Inferior parietal cortex (tissue), 1 donor: ENCODE data around the gene VOPP1.

Source experiments
- DNase-seq: peaks from one replicate; pipeline ENCODE4 v3.0.0-alpha.2; 2016; ENCODE audit errors: extremely low spot score

VOPP1 gene

DNA sequence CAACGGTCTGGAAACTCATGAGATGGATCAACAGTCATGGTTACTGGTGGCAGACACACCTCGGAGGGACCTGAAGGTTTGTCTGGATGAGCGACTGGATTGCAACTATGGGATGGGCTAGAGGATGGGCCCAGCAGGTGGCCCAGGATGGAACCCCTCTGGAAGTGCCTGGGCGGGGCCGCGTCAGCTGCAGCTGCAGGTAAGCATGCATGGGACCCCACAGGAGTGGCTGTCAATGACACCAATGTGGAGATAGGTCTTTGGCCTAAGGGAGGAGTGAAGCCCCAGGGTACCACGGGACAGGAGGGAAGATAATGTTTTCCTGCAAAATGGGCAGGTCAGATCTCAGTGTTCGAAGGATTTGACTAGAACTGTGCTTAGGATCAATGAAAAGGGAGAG is 103.8 kb downstream of the VOPP1 start:
- DNase-seq, result no peak

DNA sequence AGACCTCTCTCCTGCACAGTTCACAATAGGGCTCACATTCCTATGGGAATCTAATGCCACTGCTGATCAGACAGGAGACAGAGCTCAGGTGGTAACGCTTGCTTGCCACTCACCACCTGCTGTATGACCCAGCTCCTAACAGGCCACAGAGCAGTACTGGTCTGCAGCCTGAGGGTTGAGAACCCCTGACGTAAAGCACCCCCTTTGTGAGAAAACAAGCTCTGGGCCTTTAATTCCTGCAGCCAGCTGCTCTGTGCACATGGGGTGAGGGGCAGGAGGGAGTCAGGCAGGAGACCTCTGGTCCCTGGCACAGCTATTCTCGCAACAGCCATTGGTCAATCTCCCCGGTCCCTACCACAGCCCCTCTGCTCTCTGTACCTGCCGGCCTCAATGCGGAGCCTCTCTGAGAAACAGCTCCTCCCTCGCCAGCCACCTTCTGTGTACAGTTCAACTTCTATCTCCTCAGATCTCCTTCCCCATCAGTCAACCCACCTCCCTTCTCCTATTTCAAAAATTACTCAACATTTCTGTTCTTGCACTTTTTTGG is 105.2 kb downstream of the VOPP1 start:
- DNase-seq, result no peak

DNA sequence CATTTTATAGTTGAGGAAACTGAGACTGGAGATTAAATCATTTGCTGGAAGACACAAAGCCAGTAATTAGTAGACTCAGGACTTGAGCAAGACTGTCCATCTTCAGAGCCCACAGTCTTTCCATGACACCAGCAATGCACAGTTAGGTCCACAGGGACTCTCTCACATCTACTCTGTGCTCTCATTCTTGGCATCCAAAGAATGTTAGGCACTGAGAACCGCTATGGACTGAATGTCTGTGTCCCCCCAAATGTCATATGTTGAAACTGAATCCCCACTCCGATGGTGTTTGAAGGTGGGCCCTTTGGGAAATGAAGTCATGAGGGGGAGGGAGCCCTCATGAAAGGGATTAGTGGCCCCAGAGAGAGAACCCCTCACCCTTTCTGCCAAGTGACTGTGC is 106.6 kb downstream of the VOPP1 start:
- no peak for DNase-seq

DNA sequence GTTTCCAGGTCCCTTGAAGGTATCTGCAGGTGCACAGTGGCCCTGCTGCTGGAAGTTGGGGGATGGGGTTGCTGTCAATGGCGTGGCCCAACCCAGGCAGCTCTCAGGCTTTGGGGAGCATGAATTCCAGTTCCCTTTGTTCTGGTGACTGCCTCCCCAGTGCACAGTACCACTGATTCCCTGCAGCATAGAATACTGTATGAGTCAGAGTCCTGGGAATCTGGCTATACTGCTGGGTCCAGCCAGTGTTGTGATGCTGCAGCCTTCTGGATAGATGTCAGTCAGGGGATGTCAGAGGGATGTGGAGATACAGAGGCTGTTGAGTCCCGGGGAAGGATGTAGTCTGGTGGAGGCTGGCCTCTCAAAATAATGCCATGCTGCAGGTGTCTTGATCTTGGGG is 107.9 kb downstream of the VOPP1 start:
- no peak for DNase-seq

DNA sequence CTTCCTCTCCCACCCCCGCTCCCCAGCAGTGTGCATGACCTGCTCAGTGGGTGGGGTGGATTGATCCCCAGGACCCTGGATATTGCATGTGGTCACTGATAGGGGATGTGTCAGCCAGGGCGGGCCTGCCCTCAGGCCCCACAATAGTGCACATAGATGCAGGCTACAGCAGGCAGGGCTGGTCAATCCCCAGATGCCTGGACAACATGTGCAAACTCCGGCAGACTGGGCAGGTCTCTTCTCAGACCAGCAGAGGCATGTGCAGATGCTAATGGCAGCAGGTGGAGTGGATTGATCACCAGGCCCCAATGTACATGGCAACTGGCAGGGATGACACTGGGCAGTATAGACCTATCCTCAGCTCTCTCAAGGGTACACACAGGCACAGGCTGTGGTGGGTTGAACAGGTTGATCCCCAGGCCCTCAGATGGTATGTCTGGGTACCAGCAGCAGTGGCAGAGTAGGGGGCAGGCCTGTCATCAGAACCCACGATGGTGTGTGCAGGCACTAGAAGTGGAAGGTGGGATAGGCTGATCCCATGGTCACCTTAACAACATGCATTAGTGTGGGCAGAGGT is 108.5 kb downstream of the VOPP1 start:
- DNase-seq, result no peak

DNA sequence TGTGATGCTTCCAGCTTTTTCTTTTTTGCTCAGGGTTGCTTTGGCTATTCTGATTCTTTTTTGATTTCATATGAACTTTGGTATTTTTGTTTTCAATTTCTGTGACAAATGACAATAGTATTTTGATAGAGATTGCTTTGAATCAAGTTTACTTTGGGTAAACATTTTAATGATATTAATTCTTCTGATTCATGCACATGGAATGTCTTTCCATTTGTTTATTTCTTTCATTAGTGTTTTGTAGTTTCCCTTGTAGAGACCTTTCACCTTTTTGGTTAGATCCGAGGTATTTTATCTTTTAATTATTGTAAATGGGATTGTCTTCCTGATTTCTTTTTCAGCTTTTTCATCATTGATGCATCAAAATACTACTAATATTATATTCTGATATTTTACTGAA is 114.0 kb downstream of the VOPP1 start:
- no peak for DNase-seq

DNA sequence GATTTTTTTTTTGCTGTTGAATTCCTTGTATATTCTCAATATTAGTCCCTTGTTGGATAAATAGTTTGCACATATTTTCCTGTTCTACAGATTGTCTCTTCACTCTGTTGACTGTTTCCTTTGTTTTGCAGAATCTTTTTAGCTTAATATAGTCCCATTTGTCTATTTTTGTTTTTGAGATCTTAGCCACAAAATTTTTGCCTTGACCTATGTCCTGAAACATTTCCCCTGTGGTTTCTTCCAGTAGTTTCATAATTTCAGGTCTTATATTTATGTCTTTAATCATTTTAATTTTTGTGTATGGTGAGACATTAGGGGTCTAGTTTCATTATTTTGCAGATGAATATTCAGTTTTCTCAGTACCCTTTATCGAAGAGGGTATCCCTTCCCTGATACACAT is 114.5 kb downstream of the VOPP1 start:
- no peak for DNase-seq

DNA sequence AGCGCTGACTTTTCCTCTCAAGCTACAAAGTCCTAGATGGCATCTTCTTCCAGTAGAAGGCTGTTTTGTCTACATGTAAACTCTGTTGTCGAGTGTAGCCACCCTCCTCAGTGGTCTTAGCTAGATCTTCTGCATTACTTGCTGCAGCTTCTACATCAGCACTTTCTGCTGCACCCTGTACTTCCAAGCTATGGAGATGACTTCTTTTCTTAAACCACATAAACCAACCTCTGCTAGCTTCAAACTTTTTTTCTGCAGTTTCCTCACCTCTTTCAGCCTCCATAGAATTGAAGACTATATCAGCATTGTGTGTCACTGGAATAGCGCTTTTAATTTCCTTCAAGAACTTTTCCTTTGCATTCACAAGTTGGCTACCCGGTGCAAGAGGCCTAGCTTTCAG is 119.3 kb downstream of the VOPP1 start:
- DNase-seq, result no peak

DNA sequence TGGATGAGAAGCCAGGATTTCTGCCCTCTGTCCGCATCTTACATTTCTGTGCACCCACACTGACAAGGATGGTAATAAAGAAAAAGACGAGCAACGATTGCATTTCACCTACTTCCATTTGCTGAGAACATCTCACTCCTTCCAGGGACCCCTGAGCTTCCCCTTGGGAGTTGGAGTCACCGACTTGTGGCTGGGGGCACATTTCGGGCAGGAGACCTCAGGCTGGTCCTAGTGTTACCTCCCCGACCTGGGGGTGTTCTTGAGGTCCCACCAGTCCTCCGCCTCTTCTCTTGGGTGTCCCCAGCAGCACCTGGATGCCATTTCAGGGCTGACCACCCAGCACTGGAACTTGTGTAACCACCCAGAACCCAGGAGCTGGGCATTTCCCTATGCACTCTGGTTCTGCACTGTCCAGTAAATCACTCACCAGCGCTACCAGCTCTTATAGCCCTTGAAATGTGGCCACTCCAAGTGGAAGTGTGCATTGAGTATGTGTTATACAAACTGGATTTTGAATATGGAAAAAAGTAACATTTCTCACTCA is 122.2 kb downstream of the VOPP1 start:
- no peak for DNase-seq

DNA sequence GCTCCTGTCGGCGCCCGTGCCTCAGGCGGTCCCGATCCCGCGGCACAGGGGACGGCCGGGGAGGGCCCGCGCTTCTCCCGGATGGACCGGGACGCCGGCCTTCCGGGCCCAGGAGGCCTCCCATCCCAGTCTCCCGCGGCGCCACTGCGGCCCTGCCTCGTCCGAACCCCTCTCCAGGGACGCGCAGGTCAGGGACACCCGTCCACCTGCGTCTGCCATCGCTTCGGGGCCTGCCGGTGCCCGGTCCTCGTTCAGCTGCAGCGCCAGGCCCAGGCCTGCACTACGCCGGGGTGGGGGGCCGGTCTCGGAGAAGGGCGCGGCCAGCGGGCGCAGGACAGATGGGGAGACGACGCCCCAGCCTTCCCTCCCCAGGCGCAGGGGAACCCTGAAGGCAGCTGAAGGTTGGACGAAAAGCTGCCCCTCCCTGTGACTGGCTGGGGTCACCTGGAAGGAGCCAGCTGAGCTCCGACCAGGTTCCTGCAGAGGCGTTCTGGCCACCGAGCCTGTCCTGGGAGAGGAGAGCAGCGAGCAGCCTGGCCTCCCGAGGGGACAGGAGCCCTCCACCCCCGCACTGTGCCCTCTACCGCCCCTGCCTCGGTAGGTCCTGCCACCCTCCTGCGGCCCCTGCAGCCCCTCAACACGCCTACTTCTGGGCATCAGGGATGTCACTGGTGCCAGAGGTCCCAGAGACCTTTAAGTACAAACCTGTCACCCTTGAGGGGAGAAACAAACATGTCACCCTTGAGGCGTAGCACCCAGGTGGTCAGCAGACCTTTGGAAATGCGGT is 122.9 kb downstream of the VOPP1 start:
- no peak for DNase-seq

DNA sequence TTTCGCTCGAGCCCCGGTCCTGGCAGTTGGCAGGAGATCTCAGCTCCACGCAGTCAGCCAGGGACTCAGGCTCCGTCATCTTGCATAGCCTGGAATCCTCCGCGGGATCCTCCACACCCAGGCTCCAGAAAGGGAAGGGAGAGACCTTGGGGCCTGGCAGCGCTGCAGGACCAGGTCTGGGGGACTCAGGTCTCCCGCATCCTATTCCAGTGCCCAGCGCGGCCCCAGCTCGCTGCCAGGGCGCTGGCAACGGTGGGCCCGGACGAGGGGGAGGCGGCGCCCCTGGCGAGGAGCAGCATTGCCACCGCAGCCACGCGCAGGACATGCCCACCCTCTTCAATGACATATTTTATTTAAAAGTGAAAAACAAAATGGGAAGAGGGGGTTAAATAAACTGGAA is 123.8 kb downstream of the VOPP1 start:
- DNase-seq, result no peak

DNA sequence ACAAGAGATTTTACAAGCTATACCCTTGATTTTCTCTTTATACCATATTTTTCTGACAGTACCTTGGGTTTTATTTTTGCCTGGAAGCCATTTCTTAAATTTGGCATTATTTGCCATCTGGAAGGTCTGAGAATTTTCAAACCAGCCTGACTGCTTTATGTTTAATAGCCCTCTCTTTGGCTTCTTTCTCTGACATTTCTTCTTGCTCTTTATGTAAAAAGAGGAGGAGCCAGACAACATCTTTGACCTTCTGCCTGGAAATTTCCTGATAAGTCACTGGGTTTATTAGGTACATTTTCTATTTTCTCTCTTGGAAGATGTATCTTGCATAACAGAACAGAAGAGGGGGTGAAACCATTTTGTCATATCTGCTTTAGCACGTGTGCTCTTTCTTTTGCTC is 127.5 kb downstream of the VOPP1 start:
- DNase-seq, result no peak

DNA sequence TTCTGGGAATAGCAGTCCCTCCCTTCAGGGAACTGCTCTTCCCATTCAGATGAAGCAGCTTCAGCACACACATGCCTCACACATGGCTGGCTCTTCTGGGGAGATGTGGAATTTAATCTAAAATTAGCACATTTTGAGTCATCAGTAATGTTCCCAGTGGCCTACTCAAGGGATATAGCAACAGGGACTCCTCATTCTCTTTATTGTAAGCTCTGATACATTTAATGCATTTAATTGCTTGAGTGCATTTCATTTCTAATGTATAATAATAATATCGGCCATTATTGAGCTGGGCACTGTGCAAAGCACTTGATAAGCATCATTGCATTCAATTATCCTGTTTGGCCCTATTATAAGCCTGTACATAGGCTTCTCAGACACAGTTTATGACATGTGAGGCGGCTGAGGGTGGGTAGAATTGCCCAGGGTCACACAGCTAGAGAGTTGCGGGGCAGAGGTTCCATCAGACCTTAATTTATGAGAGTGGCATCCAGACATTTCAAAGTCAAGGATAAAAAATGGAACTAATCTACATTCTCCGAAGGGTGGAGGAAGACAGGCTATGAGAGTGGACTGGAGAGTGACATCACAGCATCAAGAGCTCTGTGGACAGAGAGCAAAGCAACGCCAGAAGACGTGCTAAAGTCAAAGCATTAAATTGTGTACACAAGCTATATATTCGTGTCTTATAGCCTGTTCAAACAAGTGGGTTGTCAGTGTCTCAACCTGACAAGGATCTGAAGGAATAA is 130.4 kb downstream of the VOPP1 start:
- DNase-seq, result peak; percentile 55

DNA sequence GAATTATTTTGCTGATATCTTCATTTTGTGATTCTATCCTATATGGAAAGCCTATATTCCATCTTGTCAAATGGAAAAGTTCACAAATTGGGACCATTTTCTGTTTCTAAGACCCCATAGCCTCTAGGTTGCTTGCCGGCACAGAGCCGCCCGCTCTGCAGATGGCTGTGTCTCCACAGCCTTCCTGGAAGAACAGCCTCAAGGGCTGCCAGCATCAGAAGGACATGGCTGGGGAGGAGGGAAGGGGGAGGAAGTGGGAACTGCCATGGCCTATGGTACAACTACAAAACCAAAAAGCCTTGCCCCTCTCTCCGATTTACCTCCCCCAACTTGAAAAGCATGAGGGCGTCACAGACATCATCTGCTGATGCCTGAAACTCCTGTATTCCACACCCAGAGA is 131.3 kb downstream of the VOPP1 start:
- DNase-seq, result no peak

DNA sequence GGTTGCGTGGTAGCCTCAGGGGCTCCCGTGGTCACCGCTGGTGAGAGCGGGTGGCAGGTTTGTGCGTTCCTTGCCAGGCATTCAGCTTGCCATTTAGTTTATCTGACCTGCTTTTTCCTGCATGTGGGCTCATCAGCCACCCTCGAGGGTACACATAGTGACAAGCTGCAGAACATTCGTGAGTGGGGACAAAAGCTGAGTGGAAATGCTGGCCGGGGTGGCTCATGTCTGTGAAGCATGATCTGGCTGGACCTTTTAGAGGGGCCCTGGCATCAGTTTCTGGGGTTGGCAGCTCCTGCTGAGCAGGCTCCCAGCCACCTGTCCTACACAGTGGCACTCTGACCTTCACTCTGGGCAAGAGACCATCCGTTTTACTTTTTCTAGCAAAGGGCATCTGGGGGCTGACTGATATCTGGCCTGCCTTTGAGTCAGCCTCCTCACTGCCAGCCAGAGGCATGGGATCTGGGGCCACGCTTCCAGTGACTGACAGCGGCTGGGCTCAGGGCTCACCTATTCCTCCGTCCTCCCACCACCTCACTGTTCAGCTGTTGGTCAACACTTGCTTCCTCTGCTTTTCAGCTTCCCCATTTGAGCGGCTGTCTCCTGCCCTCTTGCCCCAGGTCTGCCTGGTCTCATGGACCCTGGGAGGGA is 132.1 kb downstream of the VOPP1 start:
- DNase-seq, result no peak

DNA sequence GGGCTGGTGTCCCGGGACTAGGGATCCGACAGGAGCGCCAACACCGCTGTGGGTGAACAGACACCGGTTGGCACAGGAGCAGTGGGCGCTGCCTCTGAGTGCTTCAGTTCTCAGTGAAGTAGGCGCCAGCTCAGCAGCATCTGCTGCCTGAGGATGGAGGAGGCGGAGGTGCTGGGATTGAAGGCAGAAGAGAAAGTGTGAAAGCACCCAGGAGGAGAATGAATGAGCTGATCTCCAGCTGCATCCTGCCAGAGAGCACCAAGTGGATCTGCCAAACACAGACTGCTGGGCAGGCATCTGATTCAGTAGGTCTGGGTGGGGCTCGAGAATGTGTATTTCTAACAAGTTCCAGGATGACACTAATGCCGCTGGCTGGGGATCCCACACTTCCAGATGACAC is 132.7 kb downstream of the VOPP1 start:
- peak; percentile 60 for DNase-seq

DNA sequence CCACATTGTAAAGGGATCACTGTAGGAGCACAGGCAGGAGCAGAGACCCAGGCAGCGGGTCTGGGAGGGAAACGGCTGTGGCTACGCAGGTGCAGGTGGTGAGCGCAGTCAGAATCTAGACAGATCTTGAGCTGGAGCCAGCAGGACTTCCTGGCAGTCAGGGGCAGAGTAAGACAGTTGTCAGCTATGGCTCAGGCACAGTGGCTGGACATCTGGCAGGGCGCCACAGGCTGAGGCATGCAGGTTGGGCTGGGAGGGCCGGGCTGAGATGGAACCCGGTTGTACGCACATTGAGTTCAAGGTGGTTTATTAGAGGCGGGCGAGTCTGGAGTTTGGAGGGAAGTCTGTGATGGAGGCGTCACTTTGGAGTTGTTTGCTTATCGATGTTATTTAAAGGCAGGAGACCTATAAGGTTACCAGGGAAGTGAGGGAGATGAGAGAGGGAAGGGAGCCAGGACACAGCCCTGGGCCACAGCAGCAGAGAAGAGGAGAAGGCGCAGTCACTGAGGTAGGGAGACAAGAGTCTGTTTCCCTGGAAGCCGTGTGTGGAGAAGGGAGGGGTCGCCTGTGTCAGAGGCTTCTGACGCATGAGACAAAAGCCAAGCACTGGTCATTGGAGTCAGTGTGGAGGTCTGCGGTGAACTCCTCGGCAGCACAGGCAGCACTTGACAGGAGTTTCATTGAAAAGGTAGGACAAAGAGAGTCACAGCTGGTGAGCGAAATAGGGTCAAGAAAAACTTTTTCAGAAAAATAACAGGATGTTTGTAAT is 133.4 kb downstream of the VOPP1 start:
- DNase-seq, result no peak

DNA sequence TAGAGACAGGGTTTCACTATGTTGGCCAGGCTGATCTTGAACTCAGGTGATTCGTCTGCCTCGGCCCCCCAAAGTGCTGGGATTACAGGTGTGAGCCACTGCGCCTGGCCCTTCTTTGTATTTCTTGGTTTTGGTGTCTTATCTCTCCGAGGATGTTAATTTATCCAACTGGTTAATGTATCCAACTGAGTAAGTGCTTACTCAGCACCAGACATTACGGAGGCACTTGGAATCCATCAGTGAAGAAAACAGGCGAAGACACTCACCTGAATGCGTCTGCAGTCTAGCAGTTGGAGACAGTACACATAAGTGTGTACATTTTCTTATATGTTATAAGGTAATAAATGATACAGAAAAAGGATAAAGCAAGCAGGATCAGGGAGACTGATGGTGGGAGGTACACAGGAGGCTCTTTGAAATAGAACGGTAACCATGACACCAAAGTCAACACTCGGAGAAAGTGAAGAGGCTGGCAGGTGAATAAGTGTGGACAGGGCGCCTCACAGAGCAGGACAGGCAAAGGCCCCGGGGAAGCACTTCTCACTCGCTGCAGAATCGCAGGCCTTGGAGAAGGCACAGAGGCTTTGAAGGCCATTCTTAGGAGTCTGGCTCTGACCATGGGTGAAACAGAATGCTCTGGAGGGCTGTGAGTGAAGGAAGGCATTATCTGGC is 134.1 kb downstream of the VOPP1 start:
- no peak for DNase-seq

DNA sequence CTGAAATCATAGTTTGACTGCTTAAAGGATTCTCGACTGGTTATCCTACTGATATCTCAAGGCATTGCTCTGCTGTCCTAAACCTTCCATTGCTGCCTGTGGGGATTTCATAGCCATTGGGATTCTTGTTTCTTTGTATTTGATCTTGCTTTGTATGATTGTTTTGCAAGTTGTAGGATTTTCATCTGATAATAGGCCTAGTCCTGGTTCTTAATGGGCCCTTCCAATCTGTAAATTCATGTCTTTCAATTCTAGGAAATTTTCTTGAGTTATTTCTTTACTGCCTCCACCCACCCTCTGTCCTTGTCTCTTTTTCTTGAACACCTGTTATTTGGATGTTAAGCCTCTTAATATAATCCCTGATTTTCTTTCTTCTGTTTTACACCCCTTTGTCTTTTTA is 134.9 kb downstream of the VOPP1 start:
- no peak for DNase-seq

DNA sequence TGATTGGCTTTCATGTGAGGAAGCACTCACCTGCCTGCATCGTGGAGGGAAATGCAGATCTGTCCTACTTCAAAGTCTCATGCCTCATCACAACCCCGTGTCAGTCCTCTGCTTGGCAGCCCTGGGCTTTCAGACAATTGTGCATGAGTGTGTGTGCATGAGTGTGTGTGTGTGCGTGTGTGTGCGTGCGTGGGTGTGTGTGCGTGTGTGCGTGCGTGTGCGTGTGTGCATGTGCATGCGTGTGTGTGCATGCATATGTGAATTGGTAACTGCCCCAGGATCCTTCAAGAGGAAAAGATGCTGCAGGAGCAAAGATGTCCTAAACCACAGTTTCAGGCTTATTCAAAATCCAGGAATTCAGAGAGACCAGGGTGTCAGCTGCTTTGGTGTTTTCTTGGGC is 135.8 kb downstream of the VOPP1 start:
- DNase-seq, result no peak

DNA sequence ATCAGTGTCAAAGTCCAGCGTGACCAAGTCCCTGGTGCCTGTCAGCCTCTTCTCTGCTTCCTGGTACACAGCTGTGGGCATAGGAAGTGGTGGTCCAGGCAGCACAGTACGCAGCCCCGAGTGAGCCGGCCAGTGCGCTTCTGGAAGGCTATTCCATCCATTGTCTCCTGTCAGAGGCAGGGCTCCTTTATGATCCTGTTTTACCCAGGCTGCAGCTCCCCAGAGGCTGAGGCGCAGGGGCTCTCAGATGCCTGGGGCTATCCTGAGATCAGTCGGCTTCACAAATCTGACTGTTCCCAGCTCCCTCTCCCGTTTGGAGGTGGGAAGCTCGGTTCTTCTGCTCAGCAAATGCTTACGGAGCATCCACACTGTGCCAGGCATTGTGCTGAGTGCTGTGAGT is 136.8 kb downstream of the VOPP1 start:
- DNase-seq, result no peak
